ENCODE results near the gene ASCC3. TPM values are rescaled to one million over a fixed set of nuclear protein-coding genes. Genes with fewer than 3 reads are reported as not detected.

Gene ASCC3
- total and polyA plus RNA-seq, 2 of the 4 experiments (the other 2 are of a cell fraction): 25.8 to 104 TPM

- H3K27ac ChIP-seq (ENCODE audit: insufficient read depth, low read length): no peak overlapping the region
- no peak overlapping the region for H3K14ac ChIP-seq (replicated peaks; ENCODE audit: low read depth, low read length)
- H3K9me3 ChIP-seq (ENCODE audit: control insufficient read depth, insufficient read depth, low read length): no peaks in the 10 kb centered on the region
- no peak overlapping the region for H2BK5ac ChIP-seq (ENCODE audit: low read depth, low read length, poor library complexity, severe bottlenecking)
- no peak for TF ChIP-seq SMC3 (IDR thresholded peaks at IDR 0.05; ENCODE audit: low read depth, low read length)
- TF ChIP-seq ELK1 (IDR thresholded peaks at IDR 0.05; ENCODE audit: borderline replicate concordance, low read depth, low read length): no peak
- no peak overlapping the region for H2BK15ac ChIP-seq (ENCODE audit: low read depth, low read length)
- no peaks in the 10 kb centered on the region for H3K79me1 ChIP-seq (ENCODE audit: low read depth in 1 of 2, low read length in 2 of 2)
- H3K9ac ChIP-seq (ENCODE audit: low read depth, low read length): no peak overlapping the region
- in situ Hi-C loops (cut with MboI; ENCODE audit: low sequenced_read_pairs) (no loop called here), intact Hi-C loops (cut with micrococcal nuclease) (no loop called here), dilution Hi-C loops (cut with HindIII; ENCODE audit: low sequenced_read_pairs, unreplicated experiment) (no loop called here)
- ATAC-seq (ENCODE audit: low read depth): no peak
- no peak overlapping the region for H4K5ac ChIP-seq (ENCODE audit: low read depth, low read length)
- H2AFZ ChIP-seq (replicated peaks; ENCODE audit: low read length, poor library complexity): no peak overlapping the region
- no peak overlapping the region for H4K91ac ChIP-seq (ENCODE audit: insufficient read depth, low read depth, low read length)
- no peaks in the 10 kb centered on the region for H3K9me1 ChIP-seq (ENCODE audit: insufficient read depth, low read length)
- no peak overlapping the region for H2BK20ac ChIP-seq (ENCODE audit: low read depth, low read length)
- WGBS, 2 experiments (ENCODE audit: extremely low coverage in 2 of 2, insufficient read length in 1 of 2): no CpG with 5 or more reads among the region's 1 CpG
- no peak overlapping the region for H3K56ac ChIP-seq (ENCODE audit: extremely low read depth, insufficient read depth, low read length)
- no peak overlapping the region for H3K18ac ChIP-seq (ENCODE audit: low read depth, low read length)
- H3K23ac ChIP-seq (ENCODE audit: low read depth, low read length): no peak overlapping the region
- no peak overlapping the region for H2BK120ac ChIP-seq (ENCODE audit: low read depth, low read length)
- H2AK9ac ChIP-seq (replicated peaks; ENCODE audit: low read depth, low read length, poor library complexity): no peak overlapping the region
- no peaks in the 10 kb centered on the region for H3K4me1 ChIP-seq (ENCODE audit: control insufficient read depth, insufficient read depth, low read length)
- no peaks in the 10 kb centered on the region for H3K36me3 ChIP-seq (ENCODE audit: control insufficient read depth, insufficient read depth, low read length)
- no TSS peak for BruUV-seq (replicated peaks)
- H3K4me3 ChIP-seq (ENCODE audit: insufficient read depth, low read depth, low read length): no peak overlapping the region
- H2AK5ac ChIP-seq (ENCODE audit: low read depth, low read length): no peak overlapping the region
- ChIA-PET CTCF (no interaction called here), POLR2A (ENCODE audit: unreplicated experiment) (no interaction called here)
- H3K27me3 ChIP-seq (ENCODE audit: control insufficient read depth, insufficient read depth, low read length): no peaks in the 10 kb centered on the region
- no peak overlapping the region for H4K8ac ChIP-seq (ENCODE audit: low read depth in 2 of 2, low read length in 2 of 2)
- no peak overlapping the region for H3K4ac ChIP-seq (ENCODE audit: low read depth, low read length)
- no peak for DNase-seq
- H4K20me1 ChIP-seq (ENCODE audit: insufficient read depth, low read length): no peaks in the 10 kb centered on the region
- no peak overlapping the region for H3K4me2 ChIP-seq (ENCODE audit: low read depth, low read length)
Observed at GRCh38 chr6:100925749-100926148, 44.6 kb upstream of the ASCC3 start.
